NCI-H2107 treated with DMSO at 0.1 percent for 48 hours (cell line): ENCODE results near the gene ABHD2.

Experiments
- DNase-seq: peaks from one replicate; lab custom pipeline; 2025; ENCODE audit not compliant: unreplicated experiment; lab: John Stamatoyannopoulos, UW

Gene ABHD2

DNA sequence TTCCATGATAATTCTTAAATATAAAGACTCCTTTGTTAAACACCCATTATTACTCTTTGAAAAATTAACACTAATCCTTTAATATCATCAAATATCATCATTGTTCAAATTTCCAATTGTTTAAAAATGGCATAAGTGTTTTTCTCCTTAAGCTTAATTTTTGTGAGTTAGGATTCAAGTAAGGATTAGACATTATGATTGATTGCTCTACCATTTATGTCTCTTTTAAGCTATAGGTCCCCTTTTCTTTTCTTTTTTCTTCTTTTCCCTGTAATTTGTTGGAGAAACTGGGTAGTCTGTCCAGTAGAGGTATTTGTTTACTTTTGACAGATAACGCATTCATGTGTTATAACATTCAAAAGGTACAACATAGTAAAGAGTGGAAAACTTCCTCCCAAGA, 9.1 kb downstream of the ABHD2 start:
- no peak for DNase-seq

DNA sequence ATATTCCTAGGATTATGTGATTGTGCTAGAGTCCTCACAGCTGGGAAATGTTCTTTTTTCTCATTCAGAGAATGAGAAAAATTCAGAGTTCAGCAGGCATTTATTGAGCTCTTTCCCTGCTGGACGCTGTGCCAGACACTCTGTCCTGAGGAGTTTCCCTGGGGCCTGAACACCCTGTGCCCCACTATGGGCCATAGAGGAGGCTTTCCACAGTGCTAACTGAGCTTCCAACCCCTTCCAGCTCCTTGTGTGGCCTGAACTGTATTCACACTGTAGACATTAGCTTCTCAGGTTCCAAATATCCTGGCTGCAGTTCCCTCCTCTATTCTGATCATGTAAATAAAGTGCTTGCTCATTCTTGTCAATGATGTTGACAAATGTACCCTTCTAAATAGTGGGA, 10.0 kb downstream of the ABHD2 start:
- DNase-seq, result peak; percentile 19

DNA sequence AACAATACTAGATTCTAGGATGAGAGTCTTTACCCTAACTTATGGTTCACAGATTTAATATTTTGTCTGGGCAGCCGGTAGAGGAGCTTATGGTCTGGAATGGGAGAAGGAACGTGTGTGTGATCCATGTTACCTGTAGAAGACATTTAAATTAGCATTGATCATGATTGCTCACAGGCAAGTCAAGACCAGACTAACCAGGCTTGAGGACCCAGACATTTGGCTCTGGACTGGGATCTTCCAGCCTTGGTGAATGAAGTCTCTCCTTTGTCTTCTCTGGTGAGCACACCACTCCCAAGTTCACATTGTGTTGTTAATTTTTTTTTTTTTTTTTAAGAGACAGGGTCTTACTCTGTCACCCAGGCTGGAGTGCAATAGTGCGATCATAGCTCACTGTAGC, 11.7 kb downstream of the ABHD2 start:
- no peak for DNase-seq

DNA sequence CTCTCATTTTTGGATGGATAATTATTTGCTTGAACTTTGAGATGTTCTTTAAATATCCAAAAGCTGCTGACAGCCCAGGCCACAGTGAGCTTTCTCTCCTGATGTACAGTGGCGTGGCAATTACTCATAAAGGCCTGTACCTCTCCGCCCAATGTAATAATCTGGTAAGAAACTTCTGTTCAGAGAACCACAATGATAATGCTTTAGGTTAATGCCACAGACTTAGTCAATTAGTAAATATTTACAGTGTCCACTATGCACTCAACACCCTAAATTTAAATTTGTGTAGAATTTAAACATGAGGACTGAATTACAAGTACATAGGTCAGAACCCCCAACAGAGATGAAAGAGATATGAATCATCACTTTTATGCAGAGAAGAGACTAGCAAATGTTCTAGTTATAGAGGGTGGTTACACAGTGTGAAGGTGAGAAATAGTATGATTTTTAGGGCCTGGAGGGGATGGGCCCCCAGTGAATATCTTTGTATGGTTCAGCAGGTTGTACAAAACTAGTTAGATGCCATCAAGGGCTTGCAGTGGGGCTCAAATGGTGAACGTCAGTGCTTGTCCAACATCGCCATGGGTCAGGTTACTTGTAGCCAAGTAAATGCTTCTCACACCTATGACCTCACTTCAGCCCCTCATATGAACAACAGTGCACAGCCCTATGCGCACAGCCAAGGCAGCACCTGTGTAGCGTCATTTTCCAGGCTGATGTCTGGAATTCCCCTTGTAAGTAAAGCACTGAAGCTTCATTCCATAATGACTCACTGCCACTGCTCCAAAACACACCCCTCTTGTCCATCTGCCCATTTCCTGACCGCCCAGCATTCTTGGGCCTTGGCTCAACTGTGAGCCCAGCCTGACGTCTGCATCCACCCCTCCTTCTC, 13.3 kb downstream of the ABHD2 start:
- DNase-seq, result no peak

DNA sequence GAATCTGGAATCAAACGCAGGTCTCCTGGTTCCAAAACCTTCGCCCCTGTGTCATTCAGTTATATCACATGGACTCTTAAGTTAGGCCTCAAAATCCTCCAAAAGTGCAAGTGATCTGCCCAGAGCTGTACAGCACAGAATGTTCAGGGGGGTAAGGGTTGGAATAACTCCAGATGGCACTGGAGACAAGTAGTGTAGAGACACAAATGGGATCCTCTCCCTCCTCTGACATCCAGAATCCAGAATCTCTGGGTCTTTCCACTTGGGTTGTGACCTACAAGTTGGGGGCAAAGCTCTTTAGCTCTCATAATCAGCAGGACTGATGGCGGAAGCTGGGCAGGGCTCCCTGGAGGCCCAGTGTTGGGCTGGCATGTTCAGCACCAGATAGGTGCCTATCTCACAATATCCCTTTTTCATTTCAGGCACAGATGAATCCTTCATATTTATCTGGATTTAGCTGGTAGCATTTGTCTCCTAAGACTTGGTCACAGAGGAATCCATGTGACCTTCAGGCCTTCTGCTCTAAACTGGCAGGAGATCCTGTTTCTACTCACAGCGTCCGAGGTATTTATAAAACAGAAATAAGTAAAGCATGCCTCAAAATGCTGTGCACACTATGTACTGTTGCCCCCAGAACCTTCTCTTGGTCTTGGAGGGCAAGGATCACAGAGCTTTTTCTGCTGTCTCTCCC, 15.4 kb downstream of the ABHD2 start:
- DNase-seq, result no peak

DNA sequence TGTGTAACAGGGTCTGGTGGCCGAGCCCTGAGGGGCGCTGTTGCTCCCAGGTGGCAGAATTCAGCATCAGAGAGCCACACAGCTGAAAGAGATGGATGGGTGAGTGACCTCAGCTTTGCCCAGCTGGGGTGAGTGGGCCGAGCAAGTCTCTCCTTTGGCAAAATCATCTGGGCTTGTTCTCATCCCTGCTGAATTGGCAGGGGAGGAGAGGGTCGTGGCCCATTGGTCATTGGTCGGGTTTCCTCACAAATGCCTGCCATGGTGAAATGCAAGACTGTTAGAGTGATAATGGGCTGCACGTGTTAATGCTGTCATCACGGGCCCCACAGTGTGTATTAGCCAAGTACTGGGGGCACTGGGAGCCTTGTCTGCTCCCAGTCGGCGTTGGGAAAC, 15.9 kb downstream of the ABHD2 start:
- no peak for DNase-seq

DNA sequence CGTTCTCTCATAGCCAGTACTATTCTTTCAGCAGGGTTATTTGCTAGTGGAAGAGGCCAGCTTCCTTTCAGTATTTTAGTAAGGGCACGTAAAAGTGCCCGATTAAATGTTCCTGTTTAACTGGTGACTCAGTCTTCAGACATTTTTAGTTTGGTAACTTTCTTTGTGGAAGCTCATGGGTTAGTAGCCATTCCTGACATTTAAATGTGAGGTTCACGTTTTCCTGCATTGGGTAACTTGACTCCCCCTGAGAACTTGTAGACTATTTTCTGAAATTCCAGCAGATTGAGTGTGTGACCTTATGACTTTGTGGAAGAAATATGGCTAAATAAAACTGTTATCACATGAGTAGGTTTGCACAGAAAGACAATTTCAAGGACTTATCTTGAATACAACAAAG, 16.9 kb downstream of the ABHD2 start:
- DNase-seq, result no peak

DNA sequence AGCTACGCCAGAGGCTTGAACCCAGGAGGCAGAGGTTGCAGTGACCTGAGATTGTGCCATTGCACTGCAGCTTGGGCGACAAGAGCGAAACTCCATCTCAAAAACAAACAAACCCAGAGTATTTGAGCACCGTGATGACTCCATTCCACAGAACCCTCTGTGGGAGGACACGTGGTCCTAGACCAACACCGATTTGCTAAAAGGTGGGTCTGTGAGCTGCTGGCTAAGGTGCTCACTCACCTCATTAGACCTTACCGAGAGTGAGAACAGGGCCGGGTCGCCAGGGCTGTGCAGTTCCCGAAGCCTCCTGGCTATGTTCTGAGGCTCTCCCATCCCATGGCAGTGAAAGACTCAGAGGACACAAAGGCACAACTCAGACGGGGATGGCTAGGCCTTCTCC, 17.9 kb downstream of the ABHD2 start:
- DNase-seq, result no peak

DNA sequence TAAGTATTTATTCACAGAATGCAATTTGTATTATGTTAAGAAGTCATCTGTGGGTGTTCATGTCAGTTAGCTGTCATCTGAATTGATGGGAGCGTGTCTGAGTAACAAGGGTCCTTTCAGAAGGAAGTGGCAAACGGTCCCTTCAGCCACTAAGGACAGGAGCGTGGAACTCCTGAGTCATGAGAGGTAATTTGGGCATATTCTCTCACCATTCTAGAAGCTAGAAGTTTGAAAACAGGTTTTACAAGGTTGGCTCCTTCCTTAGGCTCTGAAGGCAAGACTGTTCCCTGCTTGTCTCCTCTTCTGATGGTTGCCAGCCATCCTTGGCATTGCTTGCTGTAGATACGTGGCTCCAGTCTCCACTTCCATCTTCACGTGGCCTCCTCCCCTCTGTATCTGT, 19.7 kb downstream of the ABHD2 start:
- DNase-seq, result no peak

DNA sequence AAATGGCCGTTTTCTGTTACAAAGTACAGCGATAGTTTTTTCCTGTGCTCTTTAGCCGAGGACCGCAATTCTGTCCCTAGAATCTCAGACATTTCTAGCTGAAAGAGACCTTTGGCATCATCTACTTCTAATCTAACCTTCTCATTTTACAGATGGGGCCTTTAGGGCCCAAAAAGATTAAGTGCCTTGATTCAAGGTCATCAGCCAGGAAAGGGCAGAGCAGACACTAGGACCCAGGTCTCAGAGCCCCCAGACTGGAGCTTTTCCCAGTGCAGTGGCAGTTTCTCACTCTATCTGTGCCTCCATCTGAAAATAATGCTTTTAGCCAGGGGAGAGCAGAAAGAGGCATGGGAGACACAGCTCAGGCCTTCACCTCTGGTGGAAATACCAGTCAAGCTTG, 20.6 kb downstream of the ABHD2 start:
- DNase-seq, result no peak

DNA sequence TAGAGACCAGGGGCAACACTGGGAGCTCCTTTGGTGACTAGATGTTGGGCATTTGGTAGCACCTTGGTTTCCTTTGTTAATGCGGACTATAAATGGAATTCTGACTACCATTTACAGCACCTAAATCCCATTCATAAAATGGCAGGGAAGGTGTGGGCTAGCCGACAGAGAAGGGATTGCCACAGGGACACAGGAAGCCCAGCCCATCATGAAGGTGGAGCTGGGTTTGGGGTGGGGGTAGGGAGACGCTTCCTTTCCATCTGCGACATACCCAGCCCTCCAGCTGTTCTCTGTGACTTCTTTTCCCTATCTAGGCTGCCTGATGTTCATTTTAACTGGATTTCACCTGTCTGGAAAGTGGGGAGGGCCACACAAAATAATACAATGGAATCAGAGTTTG, 21.0 kb downstream of the ABHD2 start:
- no peak for DNase-seq

DNA sequence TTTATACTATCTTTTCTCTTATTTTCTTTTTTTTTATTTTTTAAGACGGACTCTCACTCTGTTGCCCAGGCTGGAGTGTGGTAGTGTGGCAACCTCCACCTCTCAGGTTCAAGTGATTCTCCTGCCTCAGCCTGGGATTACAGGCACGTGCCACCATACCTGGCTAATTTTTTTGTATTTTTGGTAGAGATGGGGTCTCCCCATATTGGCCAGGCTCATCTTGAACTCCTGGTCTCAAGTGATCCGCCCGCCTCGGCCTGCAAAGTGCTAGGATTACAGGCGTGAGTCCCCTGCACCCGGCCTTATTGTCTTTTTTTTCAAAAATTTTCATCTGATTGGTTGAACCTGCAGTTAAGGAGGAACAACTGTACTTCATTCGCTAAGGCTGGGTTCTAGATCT, 21.8 kb downstream of the ABHD2 start:
- DNase-seq, result no peak

DNA sequence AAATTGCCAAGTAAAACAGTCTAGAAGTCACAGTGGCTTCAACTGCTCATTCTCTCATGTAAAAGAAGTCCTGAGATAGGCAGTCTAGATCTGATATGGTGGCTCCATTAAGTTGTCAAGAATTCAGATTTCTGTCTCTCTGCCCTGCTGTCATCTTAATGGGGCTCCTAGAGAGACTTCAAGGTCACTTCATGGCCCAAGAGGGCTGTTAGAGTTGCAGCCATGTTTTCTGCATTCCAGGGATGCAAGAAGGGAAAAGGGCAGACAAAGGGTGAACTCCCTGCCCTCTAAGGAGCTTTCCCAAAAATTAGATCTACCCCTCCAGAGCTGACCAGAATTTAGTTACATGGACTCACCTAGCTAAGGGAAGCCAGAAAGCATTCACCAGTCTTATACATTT, 23.1 kb downstream of the ABHD2 start:
- DNase-seq, result no peak

DNA sequence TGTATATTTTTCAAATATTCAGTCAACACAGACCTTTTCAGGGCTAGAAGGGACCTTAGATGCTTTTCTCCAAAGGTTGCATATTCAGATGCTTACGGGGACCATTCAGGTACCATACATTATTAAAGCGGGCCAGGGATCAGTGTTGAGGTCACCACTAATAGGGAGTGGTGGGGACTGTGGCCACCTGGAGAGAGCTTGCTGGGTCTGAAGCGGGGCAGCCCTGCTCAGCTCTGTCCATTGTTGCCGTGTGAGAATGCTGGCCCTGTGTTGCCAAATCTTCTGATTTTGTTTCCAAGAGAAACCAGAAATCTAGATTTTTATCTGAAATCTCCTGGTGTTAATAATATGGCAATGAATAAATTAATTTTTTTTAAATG, 23.7 kb downstream of the ABHD2 start:
- DNase-seq, result no peak

DNA sequence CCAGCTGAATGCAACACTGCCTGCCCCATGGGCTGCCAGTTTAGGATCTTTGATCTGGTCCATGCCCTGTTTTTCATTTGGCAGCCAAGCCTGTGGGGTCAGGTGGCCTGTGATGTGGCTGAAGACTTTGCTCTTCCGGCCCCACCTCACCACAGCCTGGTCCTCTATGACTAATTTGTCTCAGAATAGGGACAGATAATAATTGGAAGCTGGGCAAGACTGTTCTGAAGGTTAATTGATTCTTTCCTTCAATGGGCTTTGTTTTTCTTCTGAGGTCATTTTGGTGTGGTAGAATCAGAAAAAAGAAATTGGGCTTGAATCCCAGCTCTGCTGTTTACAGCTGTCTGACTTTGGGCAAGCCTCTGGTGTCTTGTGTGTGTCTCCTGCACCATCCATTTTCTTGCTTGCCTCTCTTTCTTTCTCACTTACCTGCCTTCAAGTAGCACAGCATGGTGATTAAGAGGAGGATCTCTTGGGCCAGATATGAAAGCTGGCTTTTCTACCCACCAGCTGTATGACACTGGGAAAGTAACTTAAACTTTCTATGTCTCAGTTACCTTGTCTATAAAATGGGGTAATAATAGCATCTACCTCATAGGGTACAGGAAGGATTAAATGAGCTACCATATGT, 24.2 kb downstream of the ABHD2 start:
- no peak for DNase-seq

DNA sequence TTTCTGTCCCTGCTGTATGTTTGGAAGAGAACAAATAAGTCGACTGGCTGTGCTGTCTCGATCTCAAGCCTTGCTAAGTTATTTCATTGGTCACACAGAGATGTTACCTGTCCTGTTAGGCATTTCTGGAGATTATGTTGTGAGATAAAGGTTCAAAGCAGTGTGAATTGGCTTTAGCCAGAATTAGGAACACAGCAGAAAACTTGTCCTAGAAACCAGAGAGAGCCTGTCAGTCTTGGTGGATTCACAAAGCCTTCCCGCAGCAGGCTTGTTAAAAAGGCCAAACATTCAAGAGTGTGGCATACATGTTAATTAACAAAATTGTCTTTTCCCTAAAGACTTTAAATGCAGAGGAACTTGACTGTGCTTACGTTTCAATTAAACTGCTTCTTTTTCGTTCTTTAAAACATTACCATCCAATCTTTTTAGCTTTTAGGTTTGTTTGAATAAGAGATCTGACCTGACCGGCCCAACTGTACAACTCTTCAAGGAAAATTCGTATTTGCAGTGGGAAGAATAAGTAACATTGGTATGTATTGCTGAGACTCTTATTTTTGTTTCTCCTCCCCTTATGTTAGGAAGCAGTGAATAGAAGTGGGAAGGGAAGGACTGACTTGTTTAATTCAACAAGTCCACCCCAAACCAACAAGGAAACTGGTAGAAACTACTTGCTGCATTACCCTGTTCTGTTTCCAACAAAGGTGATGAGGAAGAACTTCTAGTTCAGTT, 25.2 kb downstream of the ABHD2 start:
- no peak for DNase-seq

DNA sequence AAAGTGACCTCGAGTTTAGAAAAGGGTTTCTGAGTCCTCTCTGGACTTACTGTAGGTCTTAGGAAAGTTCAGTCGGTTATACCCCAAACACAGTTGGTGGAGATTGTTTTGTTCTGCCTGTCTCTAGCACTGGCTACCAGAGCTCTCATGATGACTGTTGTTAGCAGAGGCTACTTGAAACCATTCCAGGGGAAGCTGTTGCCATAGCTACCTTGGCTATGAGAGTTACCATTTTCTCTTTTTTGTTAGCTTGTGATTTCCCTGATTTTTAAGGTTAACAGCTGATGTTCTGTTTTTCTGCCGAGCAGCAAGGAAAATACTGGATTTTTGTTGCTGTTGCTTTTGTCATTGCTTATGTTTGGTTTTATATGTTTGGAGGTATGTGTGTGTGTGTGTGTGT, 26.7 kb downstream of the ABHD2 start:
- peak; percentile 47 for DNase-seq

DNA sequence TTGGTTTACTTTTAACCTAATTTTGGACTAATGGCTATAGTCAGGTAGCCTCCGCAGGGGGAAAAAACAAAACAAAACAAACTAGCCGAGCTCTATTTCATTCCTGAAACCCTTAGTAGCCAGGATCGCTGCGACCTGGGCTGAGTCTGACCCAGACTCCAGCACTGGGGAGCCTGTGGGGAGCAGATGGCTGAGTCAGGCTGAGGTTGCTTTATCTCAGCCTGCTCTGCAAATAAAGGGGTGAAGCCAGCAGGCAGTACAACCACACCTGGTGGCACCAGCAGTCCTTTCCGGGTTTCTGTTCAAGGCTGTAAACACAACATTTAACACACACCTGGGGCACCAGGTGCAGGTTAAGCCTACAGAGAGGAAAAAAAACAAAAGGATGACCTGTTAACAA, 27.3 kb downstream of the ABHD2 start:
- peak; percentile 63 for DNase-seq

DNA sequence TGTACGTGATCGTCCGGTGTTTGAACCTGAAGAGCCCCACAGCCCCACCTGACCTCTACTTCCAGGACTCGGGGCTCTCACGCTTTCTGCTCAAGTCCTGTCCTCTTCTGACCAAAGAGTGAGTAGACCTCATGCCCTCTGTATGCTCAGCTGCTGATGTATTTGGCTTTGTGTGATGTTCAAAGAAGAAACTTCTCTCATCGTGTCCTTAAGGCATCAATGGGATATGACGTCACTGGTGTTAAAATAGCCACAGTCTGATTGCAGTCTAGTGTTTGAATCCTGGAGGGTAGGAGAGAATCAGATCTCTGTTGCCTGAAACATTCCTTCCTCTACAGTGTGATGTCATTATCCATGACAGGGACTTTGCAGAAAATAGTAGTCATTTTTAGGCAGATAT, 28.1 kb downstream of the ABHD2 start:
- peak; percentile 36 for DNase-seq

DNA sequence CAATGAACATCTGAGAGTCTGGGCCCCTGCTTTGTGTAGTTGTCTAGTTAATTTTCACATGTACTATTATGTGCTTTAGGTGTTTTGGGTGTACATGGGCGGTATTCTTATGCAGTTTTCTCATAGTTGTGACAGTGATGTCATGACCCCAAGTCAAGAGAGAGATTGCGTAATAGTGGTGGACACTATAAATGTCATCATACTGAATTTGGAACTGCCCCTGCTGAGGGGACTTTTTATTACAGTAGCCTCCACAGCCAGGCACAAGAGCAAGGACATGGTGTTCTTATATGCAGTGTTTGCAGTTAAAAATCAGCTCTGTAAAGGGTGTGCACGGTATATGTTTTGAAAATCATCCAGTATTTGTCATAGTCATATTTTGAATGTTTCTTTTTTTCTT, 29.5 kb downstream of the ABHD2 start:
- DNase-seq, result no peak

DNA sequence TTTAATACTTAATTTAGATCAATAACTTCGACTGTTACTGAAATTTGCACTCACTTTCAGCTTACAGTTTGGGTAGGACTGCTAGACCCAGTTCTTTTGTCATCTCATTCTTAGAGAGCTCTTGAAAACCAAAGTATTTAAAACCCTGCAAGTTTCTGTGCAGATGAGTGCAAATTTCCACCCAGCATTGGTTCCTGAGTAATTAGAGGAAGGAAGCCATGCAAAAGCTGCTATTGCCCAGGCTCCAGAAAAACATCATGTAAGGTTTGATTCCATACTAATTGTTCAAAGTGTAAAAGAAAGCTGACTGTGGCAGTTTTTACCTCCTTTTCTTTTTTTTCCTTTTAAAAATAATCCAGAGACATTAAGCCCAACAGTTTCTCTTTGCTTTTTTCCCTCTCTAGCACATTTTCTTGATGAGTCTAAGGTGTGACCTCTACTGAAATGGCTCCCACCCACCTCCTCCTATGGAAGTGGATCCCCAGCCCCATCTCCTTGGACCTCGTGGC, 30.3 kb downstream of the ABHD2 start:
- DNase-seq, result no peak
